Upper lobe of right lung (tissue), 1 donor: ENCODE data around the gene SLF2. TPM values are rescaled to one million over a fixed set of nuclear protein-coding genes. Genes with fewer than 3 reads are reported as not detected.
A peak's percentile ranks its signal among the peaks of the same experiment; 100 is the strongest.

Experiments used
- ATAC-seq: fragments of 200-7000 bp; cut with Tn5 transposase; one replicate; pipeline ENCODE4 v1.9.1; 2020; ENCODE audit warnings: mild to moderate bottlenecking, moderate library complexity
- DNase-seq: peaks from one replicate; pipeline ENCODE4 v3.0.0-alpha.2; 2020
- H3K27ac ChIP-seq: fragments of 200-600 bp; one replicate; pipeline ENCODE4 v1.8.0; 2022
- H3K27me3 ChIP-seq: fragments of 200-600 bp; one replicate; pipeline ENCODE4 v1.8.0; 2022; ENCODE audit warnings: mild to moderate bottlenecking
- H3K36me3 ChIP-seq: fragments of 200-600 bp; one replicate; pipeline ENCODE4 v1.8.0; 2022
- H3K4me1 ChIP-seq: fragments of 200-600 bp; one replicate; pipeline ENCODE4 v1.8.0; 2022
- H3K4me3 ChIP-seq: fragments of 200-600 bp; one replicate; pipeline ENCODE4 v1.8.0; 2022; ENCODE audit warnings: mild to moderate bottlenecking
- H3K9me3 ChIP-seq: fragments of 200-600 bp; one replicate; pipeline ENCODE4 v1.8.0; 2022
- CTCF ChIP-seq: fragments of 200-600 bp; IDR thresholded peaks from one replicate; pipeline ENCODE4 v1.8.0; 2022; ENCODE audit warnings: antibody characterized with exemption
- intact Hi-C: fragments of 100-400 bp; cut with DNase I; formaldehyde crosslinking; loops from one replicate; pipeline ENCODE4 v1.11.0; 2022
- microRNA-seq: library from miRNA; unstranded; fragments of <30 nt; microRNA quantifications from one replicate; pipeline ENCODE4 v1.2.0, GENCODE V29; 2020; ENCODE audit warnings: borderline microRNAs expressed
- total RNA-seq: library from RNA; stranded (reverse); fragmentation: NEBNext Ultra II Directional; extraction: Animal tissue kit (Norgen Biotek cat#: 25700); gene quantifications from one replicate; pipeline ENCODE4 v1.2.1, GENCODE V29; 2021
- donor health status: DM: no; HTN: yes; CAD: no; lungs with severe emphysema.

SLF2 gene
- total RNA-seq, 1 donor from 2014 or later = 32.9 TPM

GRCh38 chr10:101012525-101013364 is 100.0 kb downstream of the SLF2 start:
- peak; percentile 92 for ATAC-seq
- no peak overlapping the region for H3K4me3 ChIP-seq
- no peak overlapping the region for H3K27ac ChIP-seq
- peak; percentile 91 for DNase-seq
- H3K9me3 ChIP-seq = no peaks in the 10 kb centered on the region
- H3K27me3 ChIP-seq = peaks cover 9% of the 10 kb centered on the region
- intact Hi-C loops = no loop called here
- peak; percentile 93 for TF ChIP-seq CTCF
- H3K36me3 ChIP-seq = no peaks in the 10 kb centered on the region
- peaks cover 20% of the 10 kb centered on the region for H3K4me1 ChIP-seq

GRCh38 chr10:101013365-101013825 is 100.6 kb downstream of the SLF2 start:
- Histone ChIP-seq H3K4me1 (peaks cover 20% of the 10 kb centered on the region), H3K27me3 (peaks cover 9% of the 10 kb centered on the region), H3K27ac (no peak overlapping the region), H3K9me3 (no peaks in the 10 kb centered on the region), H3K36me3 (no peaks in the 10 kb centered on the region), H3K4me3 (no peak overlapping the region)
- DNase-seq (no peak), ATAC-seq (no peak)
- TF ChIP-seq CTCF = no peak
- intact Hi-C loops = no loop called here

GRCh38 chr10:101014230-101014884 is 101.6 kb downstream of the SLF2 start:
- H3K4me3 ChIP-seq = no peak overlapping the region
- H3K36me3 ChIP-seq = no peaks in the 10 kb centered on the region
- peaks cover 17% of the 10 kb centered on the region for H3K27me3 ChIP-seq
- ATAC-seq (peak; percentile 78), DNase-seq (peak; percentile 89)
- H3K4me1 ChIP-seq = peaks cover 24% of the 10 kb centered on the region
- TF ChIP-seq CTCF = peak; percentile 91
- intact Hi-C loops = no loop called here
- no peaks in the 10 kb centered on the region for H3K9me3 ChIP-seq
- no peak overlapping the region for H3K27ac ChIP-seq

Small RNA genes lying within 50 kb of the gene (microRNA-seq; reads per million reads assigned to microRNA genes)
- not detected for gene MIR608

Other genes starting within 250 kb of the SLF2 start
- gene PAX2, start 167.4 kb upstream of the SLF2 start, total RNA-seq = not detected
- gene SEMA4G, start 56.5 kb downstream of the SLF2 start, total RNA-seq = 6.7 TPM
- 60.5 TPM for gene MRPL43, start 74.5 kb downstream of the SLF2 start, total RNA-seq
- 6.5 TPM for gene TWNK, start 74.6 kb downstream of the SLF2 start, total RNA-seq
- gene LZTS2, start 86.8 kb downstream of the SLF2 start, total RNA-seq = 50.0 TPM
- gene PDZD7, start 118.2 kb downstream of the SLF2 start, total RNA-seq = 1.6 TPM
- 49.2 TPM for gene SFXN3, start 118.3 kb downstream of the SLF2 start, total RNA-seq
- gene KAZALD1, start 149.0 kb downstream of the SLF2 start, total RNA-seq = 8.4 TPM
- not detected for gene TLX1, start 218.3 kb downstream of the SLF2 start, total RNA-seq